Activated gamma-delta T cell treated with Interleukin-2 at 50 U/mL for 16 hours (primary cell): ENCODE data around the gene SMIM26.
"Not testable (repeated sequence)": the region's sequence is repeated elsewhere in the genome, so short reads cannot be mapped to it uniquely, and the experiment has no call there.

Experiments
- DNase-seq: peaks from one replicate; pipeline ENCODE4 v3.0.0-alpha.2; 2020

The SMIM26 gene

GRCh38 chr20:18566892-18567738 is at the start of gene SMIM26:
Gene SMIM26 (plus strand): TSS chr20:18567432. CDS start chr20:18567479, 47 bp downstream.
- DNase-seq: peak; percentile 93

- not testable (repeated sequence) for DNase-seq
Observed at GRCh38 chr20:18522066-18522465, 45.2 kb upstream of the SMIM26 start.

GRCh38 chr20:18523066-18523465 is 44.2 kb upstream of the SMIM26 start:
- DNase-seq: no peak

- no peak for DNase-seq
Observed at GRCh38 chr20:18524646-18525045, 42.6 kb upstream of the SMIM26 start.

GRCh38 chr20:18526761-18527160 is 40.5 kb upstream of the SMIM26 start:
- not testable (repeated sequence) for DNase-seq

GRCh38 chr20:18527339-18527738 is 39.9 kb upstream of the SMIM26 start:
- no peak for DNase-seq

- no peak for DNase-seq
Observed at GRCh38 chr20:18527836-18528235, 39.4 kb upstream of the SMIM26 start.

GRCh38 chr20:18529041-18529440 is 38.2 kb upstream of the SMIM26 start:
- DNase-seq: no peak

GRCh38 chr20:18532626-18533025 is 34.6 kb upstream of the SMIM26 start:
- no peak for DNase-seq

- DNase-seq: no peak
Observed at GRCh38 chr20:18533491-18533890, 33.7 kb upstream of the SMIM26 start.

- no peak for DNase-seq
Observed at GRCh38 chr20:18533978-18534644, 33.1 kb upstream of the SMIM26 start.

- DNase-seq: no peak
Observed at GRCh38 chr20:18537651-18538050, 29.6 kb upstream of the SMIM26 start.

- DNase-seq: no peak
Observed at GRCh38 chr20:18541741-18542140, 25.5 kb upstream of the SMIM26 start.

GRCh38 chr20:18543216-18543615 is 24.0 kb upstream of the SMIM26 start:
- no peak for DNase-seq

- no peak for DNase-seq
Observed at GRCh38 chr20:18543932-18544331, 23.3 kb upstream of the SMIM26 start.

- DNase-seq: no peak
Observed at GRCh38 chr20:18545566-18545965, 21.7 kb upstream of the SMIM26 start.

GRCh38 chr20:18548465-18548864 is 18.8 kb upstream of the SMIM26 start:
- no peak for DNase-seq

GRCh38 chr20:18553746-18554145 is 13.5 kb upstream of the SMIM26 start:
- no peak for DNase-seq

- no peak for DNase-seq
Observed at GRCh38 chr20:18567739-18568091, 483 bp downstream of the SMIM26 start.

GRCh38 chr20:18571009-18571408 is 3.8 kb downstream of the SMIM26 start:
- DNase-seq: no peak

- no peak for DNase-seq
Observed at GRCh38 chr20:18571578-18571977, 4.3 kb downstream of the SMIM26 start.

- no peak for DNase-seq
Observed at GRCh38 chr20:18577942-18578341, 10.7 kb downstream of the SMIM26 start.

GRCh38 chr20:18578581-18578980 is 11.3 kb downstream of the SMIM26 start:
- DNase-seq: no peak

GRCh38 chr20:18580012-18580411 is 12.8 kb downstream of the SMIM26 start:
- DNase-seq: no peak
